Mesenchymal stem cell (in vitro differentiated cells and primary cell): Measurements from ENCODE around the gene IST1.
A peak's percentile ranks its signal among the peaks of the same experiment; 100 is the strongest.

Experiments
- DNase-seq: peaks from one replicate; pipeline ENCODE4 v3.0.0-alpha.2; 2013
- H2AFZ ChIP-seq: one replicate; pipeline ENCODE4 v1.6.1; 2013; ENCODE audit warnings: low read depth, mild to moderate bottlenecking, control low read depth, inconsistent platforms, low read length, moderate library complexity
- H2AK5ac ChIP-seq: 2 replicates; pipeline ENCODE4 v1.6.1; 2013; ENCODE audit warnings: low read length, moderate library complexity, mild to moderate bottlenecking, inconsistent platforms; ENCODE audit not compliant: severe bottlenecking
- H2BK120ac ChIP-seq: one replicate; pipeline ENCODE4 v1.6.1; 2013; ENCODE audit warnings: low read depth, mild to moderate bottlenecking, inconsistent platforms, low read length, moderate library complexity
- H2BK12ac ChIP-seq, 2 experiments: one replicate each; pipeline ENCODE4 v1.6.1; 2013; ENCODE audit warnings: inconsistent platforms in 2 of 2, low read length in 2 of 2, mild to moderate bottlenecking in 2 of 2, moderate library complexity in 2 of 2, control low read depth in 1 of 2
- H2BK15ac ChIP-seq: one replicate; pipeline ENCODE4 v1.6.1; 2013; ENCODE audit warnings: mild to moderate bottlenecking, low read depth, inconsistent platforms; ENCODE audit not compliant: poor library complexity, severe bottlenecking
- H2BK5ac ChIP-seq: 2 replicates; pipeline ENCODE4 v1.6.1; 2013; ENCODE audit warnings: low read depth, mild to moderate bottlenecking, low read length, control low read depth, inconsistent platforms; ENCODE audit not compliant: poor library complexity, severe bottlenecking
- H3K14ac ChIP-seq, 2 experiments: one replicate each; pipeline ENCODE4 v1.6.1; 2013; ENCODE audit warnings: inconsistent platforms in 2 of 2, low read length in 2 of 2, control low read depth in 1 of 2, mild to moderate bottlenecking in 1 of 2, moderate library complexity in 1 of 2
- H3K18ac ChIP-seq, 2 experiments: one replicate each; pipeline ENCODE4 v1.6.1; 2013; ENCODE audit warnings: inconsistent platforms in 2 of 2, low read length in 2 of 2, control low read depth in 1 of 2, low read depth in 1 of 2, mild to moderate bottlenecking in 1 of 2
- H3K23ac ChIP-seq, 2 experiments: one replicate each; pipeline ENCODE4 v1.6.1; 2013; ENCODE audit warnings: inconsistent platforms in 2 of 2, low read length in 2 of 2, mild to moderate bottlenecking in 2 of 2, moderate library complexity in 2 of 2, control low read depth in 1 of 2
- H3K27ac ChIP-seq: 2 replicates; pipeline ENCODE4 v1.5.1; 2013; ENCODE audit warnings: mild to moderate bottlenecking, moderate library complexity, low read length, control low read depth, inconsistent platforms; ENCODE audit not compliant: poor library complexity, severe bottlenecking
- H3K27me3 ChIP-seq, 2 experiments: 2 replicates each; pipeline versions ENCODE4 v1.6.1 to v1.7.0; 2013; ENCODE audit warnings: low read length in 2 of 2, mild to moderate bottlenecking in 2 of 2, moderate library complexity in 2 of 2, control low read depth in 1 of 2, inconsistent platforms in 1 of 2; ENCODE audit not compliant: control insufficient read depth in 1 of 2, insufficient read depth in 1 of 2
- H3K36me3 ChIP-seq, 2 experiments: 2 replicates each; pipeline versions ENCODE4 v1.6.1 to v1.7.0; 2013; ENCODE audit warnings: low read length in 2 of 2, control low read depth in 1 of 2, inconsistent platforms in 1 of 2, low read depth in 1 of 2, mild to moderate bottlenecking in 1 of 2; ENCODE audit not compliant: insufficient read depth in 2 of 2, control insufficient read depth in 1 of 2
- H3K4ac ChIP-seq, 2 experiments: one replicate each; pipeline ENCODE4 v1.6.1; 2013; ENCODE audit warnings: inconsistent platforms in 2 of 2, low read length in 2 of 2, mild to moderate bottlenecking in 2 of 2, moderate library complexity in 2 of 2, control low read depth in 1 of 2, low read depth in 1 of 2
- H3K4me1 ChIP-seq: 2 replicates; pipeline ENCODE4 v1.6.1; 2013; ENCODE audit warnings: low read depth, low read length, control low read depth; ENCODE audit not compliant: control insufficient read depth, insufficient read depth
- H3K4me2 ChIP-seq: 2 replicates; pipeline ENCODE4 v1.6.1; 2013; ENCODE audit warnings: low read length, mild to moderate bottlenecking, inconsistent platforms; ENCODE audit not compliant: poor library complexity, severe bottlenecking
- H3K4me3 ChIP-seq, 2 experiments: 2 replicates each; pipeline versions ENCODE4 v1.5.1 to v1.7.0; 2013; ENCODE audit warnings: low read length in 2 of 2, mild to moderate bottlenecking in 2 of 2, control low read depth in 1 of 2, low read depth in 1 of 2; ENCODE audit not compliant: insufficient read depth in 1 of 2
- H3K79me1 ChIP-seq: replicated peaks from 2 replicates; pipeline ENCODE4 v1.6.1; 2013; ENCODE audit warnings: mild to moderate bottlenecking, control low read depth, low read length, inconsistent platforms; ENCODE audit not compliant: poor library complexity, severe bottlenecking
- H3K9ac ChIP-seq: 2 replicates; pipeline ENCODE4 v1.7.0; 2013; ENCODE audit warnings: mild to moderate bottlenecking, low read length, moderate library complexity
- H3K9me3 ChIP-seq: 2 replicates; pipeline ENCODE4 v1.7.0; 2013; ENCODE audit warnings: mild to moderate bottlenecking, low read length; ENCODE audit not compliant: control insufficient read depth
- H4K8ac ChIP-seq: one replicate; pipeline ENCODE4 v1.6.1; 2013; ENCODE audit warnings: inconsistent platforms, mild to moderate bottlenecking, low read length, moderate library complexity
- H4K91ac ChIP-seq: one replicate; pipeline ENCODE4 v1.6.1; 2013; ENCODE audit warnings: mild to moderate bottlenecking, low read length, inconsistent platforms
- WGBS: methylation state at CpG from one replicate; pipeline ENCODE4 v1.1.7; 2013; ENCODE audit warnings: mixed read lengths; 5-methylcytosine and 5-hydroxymethylcytosine counted together

IST1 gene

GRCh38 chr16:71878911-71879310 lies 16.4 kb upstream of the IST1 start:
- peaks cover 25% of the 10 kb centered on the region for H3K79me1 ChIP-seq
- 90% methylated on average over 4 of the region's 4 CpGs for WGBS
- no peak overlapping the region for H2BK12ac ChIP-seq
- no peak overlapping the region for H3K9ac ChIP-seq
- no peak overlapping the region for H2BK5ac ChIP-seq
- no peak overlapping the region for H2AFZ ChIP-seq
- H3K27me3 ChIP-seq: no peaks in the 10 kb centered on the region
- H4K91ac ChIP-seq: no peak overlapping the region
- no peak overlapping the region for H4K8ac ChIP-seq
- no peak for DNase-seq
- no peaks in the 10 kb centered on the region for H3K9me3 ChIP-seq
- no peak overlapping the region for H3K27ac ChIP-seq
- H3K4ac ChIP-seq: no peak overlapping the region
- no peak overlapping the region for H2BK15ac ChIP-seq
- no peak overlapping the region for H3K14ac ChIP-seq
- H2BK120ac ChIP-seq: no peak overlapping the region
- H3K36me3 ChIP-seq: peaks cover 27 to 55% of the 10 kb centered on the region in 2 experiments
- no peak overlapping the region for H3K23ac ChIP-seq
- no peak overlapping the region for H3K4me2 ChIP-seq
- H3K4me3 ChIP-seq: no peak overlapping the region
- H2AK5ac ChIP-seq: no peak overlapping the region
- no peak overlapping the region for H3K18ac ChIP-seq
- H3K4me1 ChIP-seq: no peaks in the 10 kb centered on the region

DNA sequence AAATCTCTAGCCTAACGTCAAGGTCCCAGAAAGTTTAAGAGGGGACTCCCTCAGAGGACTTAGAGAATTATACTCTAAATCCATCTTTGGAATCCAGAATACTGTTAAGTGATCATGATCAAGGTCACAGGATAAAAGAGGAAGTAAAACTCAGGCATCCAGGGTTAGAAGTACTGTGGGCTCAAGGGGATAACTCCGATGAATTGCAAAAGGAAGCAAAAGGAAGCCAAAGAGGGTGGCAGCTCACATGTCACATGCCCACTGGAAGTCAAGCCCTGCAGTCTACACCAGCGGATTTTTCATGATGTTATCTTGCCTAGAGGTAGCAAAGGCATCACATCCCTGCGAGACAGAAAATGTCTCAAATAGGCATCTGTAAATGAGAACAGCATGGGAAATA lies 15.2 kb upstream of the IST1 start:
- no peak overlapping the region for H2BK120ac ChIP-seq
- H3K79me1 ChIP-seq: peaks cover 23% of the 10 kb centered on the region
- no peak overlapping the region for H2BK5ac ChIP-seq
- no peak overlapping the region for H3K18ac ChIP-seq
- H3K4me3 ChIP-seq: no peak overlapping the region
- H3K27me3 ChIP-seq: no peaks in the 10 kb centered on the region
- no peak overlapping the region for H4K8ac ChIP-seq
- DNase-seq: no peak
- no peak overlapping the region for H2BK12ac ChIP-seq
- no peak overlapping the region for H3K4me2 ChIP-seq
- no peak overlapping the region for H3K9ac ChIP-seq
- no peak overlapping the region for H3K27ac ChIP-seq
- H3K4me1 ChIP-seq: no peaks in the 10 kb centered on the region
- no peak overlapping the region for H2AFZ ChIP-seq
- no peak overlapping the region for H4K91ac ChIP-seq
- peaks cover 22 to 49% of the 10 kb centered on the region in 2 experiments for H3K36me3 ChIP-seq
- 92% methylated on average over 3 of the region's 4 CpGs for WGBS
- H3K23ac ChIP-seq: peak overlapping the region in 1 of 2 experiments; percentile 5
- no peak overlapping the region for H2BK15ac ChIP-seq
- H2AK5ac ChIP-seq: no peak overlapping the region
- H3K9me3 ChIP-seq: no peaks in the 10 kb centered on the region
- H3K14ac ChIP-seq: no peak overlapping the region
- H3K4ac ChIP-seq: no peak overlapping the region

GRCh38 chr16:71882505-71883167 lies 12.7 kb upstream of the IST1 start:
- Histone ChIP-seq H3K9ac (peak overlapping the region; percentile 94), H3K9me3 (no peaks in the 10 kb centered on the region), H3K4me2 (peak overlapping the region; percentile 100), H3K27ac (peak overlapping the region; percentile 28), H3K4ac (no peak overlapping the region), H2BK15ac (no peak overlapping the region), H2AFZ (no peak overlapping the region), H2BK5ac (no peak overlapping the region), H3K14ac (no peak overlapping the region), H3K18ac (no peak overlapping the region), H3K4me1 (no peaks in the 10 kb centered on the region), H3K36me3 (peaks cover 5 to 34% of the 10 kb centered on the region in 2 experiments), H3K27me3 (no peaks in the 10 kb centered on the region), H2AK5ac (no peak overlapping the region), H3K23ac (no peak overlapping the region), H4K8ac (no peak overlapping the region), H2BK120ac (no peak overlapping the region), H4K91ac (no peak overlapping the region), H3K4me3 (peak overlapping the region; percentile 91 to 96), H2BK12ac (no peak overlapping the region), H3K79me1 (peaks cover 19% of the 10 kb centered on the region)
- DNase-seq: peak; percentile 85
- WGBS: 22% methylated on average over 7 of the region's 9 CpGs

DNA sequence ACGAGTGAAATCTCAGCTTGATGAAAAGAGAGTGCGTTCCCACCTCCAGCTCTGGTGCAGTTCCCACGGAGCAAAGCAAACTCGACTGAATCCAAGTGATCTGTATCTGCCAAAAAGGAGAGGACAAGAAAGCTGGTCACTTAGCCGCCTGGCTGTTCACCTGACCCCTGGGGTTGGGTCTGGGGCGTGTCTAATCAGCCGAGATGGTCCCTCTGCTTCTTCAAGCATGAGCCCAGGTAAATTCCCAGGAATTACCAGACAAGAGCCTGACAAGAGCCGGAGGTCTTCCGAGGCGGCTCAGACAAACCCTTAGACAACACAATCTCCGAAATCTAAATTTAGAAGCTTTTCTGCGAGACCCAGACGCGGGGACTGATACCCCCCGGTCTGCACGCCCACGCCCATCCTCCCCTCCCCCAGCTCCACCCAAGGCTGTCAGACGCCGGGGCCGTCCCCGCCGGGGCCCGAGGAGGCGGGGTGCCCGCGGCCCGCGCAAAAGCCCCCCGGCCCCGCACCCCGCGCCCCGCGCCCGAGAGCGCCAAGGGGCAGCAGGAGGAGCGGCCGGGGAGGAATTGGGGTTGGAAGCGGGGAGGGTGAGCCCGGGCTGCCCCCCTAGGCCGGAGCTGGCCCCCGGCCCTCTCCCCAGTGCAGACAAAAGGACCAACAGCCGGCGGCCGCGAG lies 12.0 kb upstream of the IST1 start:
- peak overlapping the region; percentile 92 for H2BK120ac ChIP-seq
- H2BK12ac ChIP-seq: peak overlapping the region in 1 of 2 experiments; percentile 38
- WGBS: 1% methylated on average over 27 of the region's 46 CpGs

More for the DNA sequence above, 12.0 kb upstream of the IST1 start:
- H3K4me1 ChIP-seq: no peaks in the 10 kb centered on the region
- H3K4me2 ChIP-seq: peak overlapping the region; percentile 100
- H2AK5ac ChIP-seq: no peak overlapping the region
- H3K36me3 ChIP-seq: peaks cover 5 to 30% of the 10 kb centered on the region in 2 experiments
- peak overlapping the region; percentile 28 for H3K27ac ChIP-seq
- H3K9ac ChIP-seq: peak overlapping the region; percentile 94
- H3K4me3 ChIP-seq: peak overlapping the region; percentile 91 to 96
- H3K14ac ChIP-seq: peak overlapping the region; percentile 47 to 70
- H3K9me3 ChIP-seq: no peaks in the 10 kb centered on the region
- H2AFZ ChIP-seq: peak overlapping the region; percentile 75
- peak overlapping the region; percentile 88 to 95 for H3K18ac ChIP-seq
- H2BK5ac ChIP-seq: no peak overlapping the region
- peak overlapping the region in 1 of 2 experiments; percentile 69 for H3K23ac ChIP-seq
- H4K91ac ChIP-seq: peak overlapping the region; percentile 61
- H4K8ac ChIP-seq: peak overlapping the region; percentile 95
- peak overlapping the region in 1 of 2 experiments; percentile 87 for H3K4ac ChIP-seq
- peak overlapping the region; percentile 89 for H2BK15ac ChIP-seq
- DNase-seq: peak; percentile 32
- H3K79me1 ChIP-seq: peaks cover 19% of the 10 kb centered on the region
- no peaks in the 10 kb centered on the region for H3K27me3 ChIP-seq
